GM19099 (cell line): Measurements from ENCODE around the gene PLEKHG2.

Experiments
- POLR2A ChIP-seq: IDR thresholded peaks from 3 replicates; pipeline ENCODE4 v1.6.1; 2011; ENCODE audit warnings: low read depth; ENCODE audit not compliant: insufficient read length; ENCODE audit errors: extremely low read depth

The PLEKHG2 gene, protein sequence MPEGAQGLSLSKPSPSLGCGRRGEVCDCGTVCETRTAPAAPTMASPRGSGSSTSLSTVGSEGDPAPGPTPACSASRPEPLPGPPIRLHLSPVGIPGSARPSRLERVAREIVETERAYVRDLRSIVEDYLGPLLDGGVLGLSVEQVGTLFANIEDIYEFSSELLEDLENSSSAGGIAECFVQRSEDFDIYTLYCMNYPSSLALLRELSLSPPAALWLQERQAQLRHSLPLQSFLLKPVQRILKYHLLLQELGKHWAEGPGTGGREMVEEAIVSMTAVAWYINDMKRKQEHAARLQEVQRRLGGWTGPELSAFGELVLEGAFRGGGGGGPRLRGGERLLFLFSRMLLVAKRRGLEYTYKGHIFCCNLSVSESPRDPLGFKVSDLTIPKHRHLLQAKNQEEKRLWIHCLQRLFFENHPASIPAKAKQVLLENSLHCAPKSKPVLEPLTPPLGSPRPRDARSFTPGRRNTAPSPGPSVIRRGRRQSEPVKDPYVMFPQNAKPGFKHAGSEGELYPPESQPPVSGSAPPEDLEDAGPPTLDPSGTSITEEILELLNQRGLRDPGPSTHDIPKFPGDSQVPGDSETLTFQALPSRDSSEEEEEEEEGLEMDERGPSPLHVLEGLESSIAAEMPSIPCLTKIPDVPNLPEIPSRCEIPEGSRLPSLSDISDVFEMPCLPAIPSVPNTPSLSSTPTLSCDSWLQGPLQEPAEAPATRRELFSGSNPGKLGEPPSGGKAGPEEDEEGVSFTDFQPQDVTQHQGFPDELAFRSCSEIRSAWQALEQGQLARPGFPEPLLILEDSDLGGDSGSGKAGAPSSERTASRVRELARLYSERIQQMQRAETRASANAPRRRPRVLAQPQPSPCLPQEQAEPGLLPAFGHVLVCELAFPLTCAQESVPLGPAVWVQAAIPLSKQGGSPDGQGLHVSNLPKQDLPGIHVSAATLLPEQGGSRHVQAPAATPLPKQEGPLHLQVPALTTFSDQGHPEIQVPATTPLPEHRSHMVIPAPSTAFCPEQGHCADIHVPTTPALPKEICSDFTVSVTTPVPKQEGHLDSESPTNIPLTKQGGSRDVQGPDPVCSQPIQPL (N-terminal part only)

DNA sequence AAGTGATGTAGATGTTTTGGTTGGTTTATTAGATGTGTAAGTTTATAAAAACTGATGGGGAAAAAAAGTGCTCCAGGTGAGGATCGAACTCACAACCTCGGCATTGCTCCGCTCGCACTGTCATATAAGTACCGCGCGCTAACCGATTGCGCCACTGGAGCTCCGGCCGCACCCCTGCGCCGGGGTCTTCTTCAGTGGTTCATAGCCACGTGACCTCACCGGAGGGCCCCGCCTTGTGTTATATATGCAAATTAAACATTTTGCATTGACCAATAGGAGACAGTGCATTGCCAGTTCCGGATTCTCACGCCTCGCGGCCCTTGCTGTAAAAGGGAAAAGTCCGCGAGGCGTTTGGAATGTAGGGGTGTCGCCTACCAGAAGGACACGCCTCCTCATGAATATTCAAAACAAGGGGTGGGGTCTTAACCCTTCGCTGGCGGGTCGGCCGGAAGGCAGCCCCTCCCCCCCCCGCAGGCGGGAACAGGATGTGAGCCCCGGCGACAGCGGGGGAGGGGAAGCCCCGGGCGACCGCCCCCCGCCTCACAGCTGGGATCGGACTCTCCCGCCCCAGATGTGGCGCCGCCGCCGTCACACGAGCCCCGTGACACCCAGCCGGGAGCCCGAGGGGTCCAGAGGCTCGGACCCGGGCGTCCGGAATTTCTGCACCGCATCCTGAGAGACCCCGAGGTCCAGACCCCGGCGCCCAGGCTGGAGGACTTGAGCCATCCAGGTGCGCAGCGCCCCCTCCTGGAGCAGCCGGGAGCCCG is at the start of gene PLEKHG2:
Gene PLEKHG2 (plus strand): TSS at position 570 of the 767 bp plus-strand sequence. CDS start 1,418 bp downstream, outside the sequence.
- peak; percentile 91 for TF ChIP-seq POLR2A

DNA sequence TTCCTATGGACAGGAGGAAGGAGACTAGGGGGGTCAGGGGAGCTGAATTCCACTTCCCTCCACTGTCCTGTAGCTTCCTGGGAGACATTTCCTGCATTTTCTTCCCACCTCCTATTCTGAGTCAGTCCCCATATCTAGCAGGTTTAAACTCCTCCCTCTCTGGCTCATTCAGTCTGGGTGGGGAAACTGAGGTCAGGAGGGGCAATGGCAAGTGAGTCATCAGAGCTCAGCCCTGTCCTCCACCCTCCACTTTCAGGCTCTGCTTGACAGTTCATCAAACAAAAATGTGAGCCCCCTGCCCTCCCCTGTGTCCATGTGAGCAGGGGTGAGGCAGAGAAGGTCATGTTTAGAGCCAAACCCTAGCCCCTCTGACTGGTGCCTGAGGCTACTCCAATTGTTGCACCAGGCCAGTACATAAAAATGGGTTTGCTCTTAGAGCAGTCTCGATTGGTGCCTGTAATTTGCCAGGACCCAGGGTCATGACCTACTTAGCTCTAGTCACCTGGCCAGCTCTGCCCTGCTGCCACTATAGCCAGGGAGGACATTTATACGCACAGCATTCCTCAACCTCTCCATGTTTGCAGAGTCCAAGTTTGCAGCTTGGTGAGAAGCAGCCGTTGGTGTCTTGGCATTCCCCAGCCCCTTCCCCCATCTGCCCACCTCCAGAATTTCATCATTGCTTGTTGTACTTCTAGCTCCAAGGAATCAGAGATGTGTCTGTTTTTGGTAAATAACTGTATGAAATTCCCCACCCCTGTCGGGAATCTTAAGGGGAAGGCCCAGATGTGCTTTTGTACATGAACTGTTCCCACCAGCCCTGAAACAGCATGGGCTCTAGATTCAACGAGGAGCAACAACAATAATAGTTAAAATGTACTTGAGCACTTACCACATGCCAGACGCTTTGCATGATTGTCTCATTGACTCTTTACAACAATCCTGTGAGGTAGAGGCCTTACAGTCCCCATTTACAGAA is 49.5 kb upstream of the PLEKHG2 start:
- TF ChIP-seq POLR2A: no peak

DNA sequence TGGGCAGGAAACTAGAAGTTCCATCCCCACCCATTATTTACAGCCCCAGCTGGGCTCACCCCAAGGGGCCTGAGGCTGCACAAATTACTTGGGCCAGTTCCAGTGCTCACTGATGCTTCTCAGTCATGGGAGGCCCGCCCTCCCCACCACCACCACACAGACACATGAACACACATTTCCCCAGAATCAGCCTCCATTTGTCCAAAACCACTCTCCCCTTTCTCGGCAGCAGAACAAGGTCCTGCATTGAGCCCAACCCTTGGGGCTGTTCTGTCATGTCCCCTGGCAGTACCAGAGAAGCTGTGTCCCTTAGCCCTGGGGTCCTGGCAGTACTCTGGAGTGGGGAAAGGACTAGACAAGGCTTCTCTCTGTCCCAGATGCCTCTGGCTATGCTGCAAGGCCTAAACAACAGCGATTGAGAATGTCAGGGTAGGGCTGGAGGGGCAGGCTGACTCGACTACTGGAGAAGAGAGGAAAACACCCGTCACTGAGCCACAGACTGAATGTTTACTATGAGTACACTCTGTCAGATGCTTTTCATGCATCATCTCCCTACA is 48.5 kb upstream of the PLEKHG2 start:
- TF ChIP-seq POLR2A: no peak

DNA sequence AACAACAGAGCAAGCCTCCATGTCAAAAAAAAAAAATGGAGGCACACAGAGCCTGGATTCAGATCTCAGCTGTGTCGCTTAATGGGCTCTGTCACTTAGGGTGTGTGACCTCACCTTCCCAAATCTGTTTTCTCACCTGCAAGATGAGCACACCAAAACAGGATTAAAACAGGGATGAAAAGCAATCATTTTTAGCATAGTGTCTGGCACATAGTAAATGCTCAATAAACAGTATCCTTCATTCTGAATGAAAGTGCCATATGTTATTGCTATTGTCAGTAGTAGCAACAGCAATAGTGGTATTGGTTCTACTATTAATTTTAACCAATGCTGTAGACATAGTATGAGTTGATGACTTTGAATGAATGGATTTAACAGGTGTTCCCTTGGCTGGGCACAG is 46.9 kb upstream of the PLEKHG2 start:
- TF ChIP-seq POLR2A: no peak

DNA sequence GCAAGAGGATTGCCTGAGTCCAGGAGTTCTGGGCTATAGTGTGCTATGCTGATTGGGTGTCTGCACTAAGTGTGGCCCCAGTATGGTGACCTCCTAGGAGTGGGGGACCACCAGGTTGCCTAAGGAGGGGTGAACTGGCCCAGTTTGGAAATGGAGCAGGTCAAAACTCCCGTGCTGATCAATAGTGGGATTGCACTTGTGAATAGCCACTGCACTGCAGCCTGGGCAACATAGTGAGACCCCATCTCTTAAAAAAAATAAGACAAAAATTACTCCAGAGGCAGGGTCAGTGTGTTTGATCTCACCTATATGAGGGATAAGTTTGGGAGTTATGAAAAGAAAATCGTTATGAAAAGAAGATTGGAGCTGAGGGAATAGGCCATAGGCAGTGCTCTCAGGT is 43.3 kb upstream of the PLEKHG2 start:
- no peak for TF ChIP-seq POLR2A

DNA sequence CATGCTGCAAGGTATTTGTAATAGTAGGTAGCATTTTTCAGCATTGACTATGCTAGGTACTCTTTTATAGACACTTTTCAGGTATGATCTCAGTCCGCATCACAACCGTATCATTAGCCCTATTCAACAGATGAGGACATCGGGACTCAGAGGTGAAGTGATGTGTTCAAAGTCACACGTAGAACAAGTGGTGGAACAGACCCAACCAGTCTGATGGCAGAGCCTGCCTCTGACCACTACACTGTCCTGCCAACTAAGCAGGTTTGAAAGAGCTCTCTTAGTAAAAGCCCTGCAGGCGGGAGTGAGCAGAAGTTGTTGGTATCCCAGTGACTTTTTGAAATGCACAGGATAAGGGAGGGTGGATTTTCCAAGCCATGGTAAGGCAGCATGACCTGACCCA is 41.7 kb upstream of the PLEKHG2 start:
- TF ChIP-seq POLR2A: no peak

DNA sequence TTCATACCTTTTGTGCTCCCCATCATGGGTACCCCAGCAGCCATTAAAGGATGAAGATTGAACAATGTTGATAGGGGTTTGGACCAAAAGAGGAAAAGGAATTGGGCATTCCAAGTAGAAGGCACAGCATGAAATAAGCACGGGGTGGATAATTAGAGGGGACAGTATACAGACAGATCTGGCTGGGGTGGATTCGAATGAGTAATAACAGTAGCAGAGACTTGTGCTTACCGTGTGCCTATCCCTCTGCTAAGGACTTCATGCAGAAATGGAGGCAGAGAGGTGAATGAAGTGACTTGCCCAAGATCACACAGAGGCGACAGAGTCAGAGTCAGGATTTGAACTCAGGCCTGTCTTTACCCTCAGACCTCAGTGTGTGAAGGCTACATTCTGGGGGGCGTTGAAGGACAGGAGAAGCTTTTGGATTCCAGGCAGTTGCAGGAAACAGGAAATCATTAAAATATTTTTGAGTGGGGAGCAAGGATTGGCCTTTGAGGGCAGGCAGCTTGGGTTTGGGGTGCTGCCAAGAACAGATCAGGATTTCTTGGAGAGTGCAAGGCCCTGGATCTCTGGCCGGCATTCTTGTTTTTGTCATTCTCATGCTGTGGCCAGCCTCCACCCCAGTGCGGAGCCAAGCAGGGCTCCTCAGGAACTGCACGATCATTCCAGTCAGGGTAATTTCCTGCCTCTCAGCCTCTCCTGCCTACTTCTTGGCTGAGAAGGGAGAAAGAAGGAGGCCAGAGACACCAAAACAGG is 40.2 kb upstream of the PLEKHG2 start:
- TF ChIP-seq POLR2A: no peak

DNA sequence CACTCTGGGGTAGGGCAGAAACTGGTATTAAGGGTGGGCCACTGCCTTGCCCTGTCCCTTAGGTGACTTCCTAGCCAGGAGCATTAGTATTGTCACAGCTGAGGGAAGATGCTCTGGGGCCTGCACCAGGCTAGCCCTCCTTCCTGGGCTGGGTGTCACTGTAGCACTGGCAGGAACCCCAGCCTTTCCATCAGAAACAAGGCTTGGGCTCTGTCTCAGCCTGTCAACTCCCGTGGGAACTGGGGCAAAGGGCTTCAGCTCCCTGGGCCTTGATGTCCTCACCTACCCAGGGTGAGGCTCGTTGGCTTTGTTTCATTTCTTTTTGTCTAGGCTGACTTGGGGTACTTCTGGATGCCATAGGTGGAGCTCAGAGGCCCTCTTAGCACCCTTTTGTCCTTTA is 39.5 kb upstream of the PLEKHG2 start:
- TF ChIP-seq POLR2A: no peak

DNA sequence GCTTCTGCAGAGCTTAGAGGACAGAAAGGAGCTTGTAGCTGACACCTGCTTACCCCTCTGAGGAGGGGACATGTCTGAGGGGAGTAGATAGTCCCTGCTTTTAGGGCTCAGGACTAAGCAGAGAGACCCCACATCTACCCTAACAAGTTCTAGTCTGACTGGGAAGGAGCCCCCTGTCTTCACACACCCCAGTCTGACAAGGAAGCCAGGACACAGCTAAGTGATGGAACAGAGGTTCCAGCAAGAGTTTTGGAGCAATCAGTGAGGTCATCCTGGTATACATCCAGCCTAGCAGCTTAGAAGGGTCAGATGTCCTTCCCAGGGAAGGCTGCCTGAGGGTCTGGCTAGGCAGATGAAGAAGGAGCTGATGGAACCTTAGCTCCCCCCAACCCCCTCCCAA is 36.5 kb upstream of the PLEKHG2 start:
- no peak for TF ChIP-seq POLR2A

DNA sequence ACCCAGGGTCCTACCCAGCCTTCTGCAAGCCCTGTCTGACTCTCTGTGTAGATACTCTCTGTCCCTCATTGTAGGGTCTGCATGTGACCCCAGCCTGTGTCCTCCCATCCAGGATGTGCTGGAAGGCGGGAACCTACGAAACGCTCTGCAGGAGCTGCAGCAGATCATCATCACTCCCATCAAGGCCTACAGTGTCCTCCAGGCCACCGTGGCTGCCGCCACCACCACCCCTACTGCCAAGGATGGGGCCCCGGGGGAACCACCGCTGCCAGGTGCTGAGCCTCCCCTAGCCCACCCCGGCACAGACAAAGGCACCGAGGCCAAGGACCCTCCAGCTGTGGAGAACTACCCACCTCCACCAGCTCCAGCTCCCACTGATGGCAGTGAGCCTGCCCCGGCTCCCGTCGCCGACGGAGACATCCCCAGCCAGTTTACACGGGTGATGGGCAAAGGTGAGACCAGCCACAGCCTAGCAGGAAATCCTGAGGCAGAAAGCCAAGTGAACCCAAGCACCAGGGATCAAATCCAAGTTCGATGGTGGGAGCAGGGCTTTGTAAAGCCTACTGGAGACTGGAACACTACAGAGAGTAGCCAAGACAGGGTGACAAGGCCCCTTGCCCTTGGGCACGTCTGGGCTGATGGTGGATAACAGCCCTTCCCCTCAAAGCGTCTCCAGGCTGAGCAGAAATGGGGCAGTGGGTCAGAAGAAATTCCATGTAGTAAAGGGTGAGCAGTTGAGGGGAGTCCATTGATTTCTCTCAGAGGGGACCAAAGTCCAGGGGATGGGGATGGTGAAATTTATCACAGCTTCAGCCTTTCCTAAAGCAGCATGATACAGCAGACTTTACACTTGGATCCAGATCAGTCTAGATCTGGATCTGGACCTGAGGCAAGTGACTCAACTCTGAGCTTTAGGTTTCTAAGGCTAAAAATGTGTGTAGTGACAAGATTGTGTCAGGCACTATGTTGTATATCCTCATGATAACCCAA is 34.8 kb upstream of the PLEKHG2 start:
- TF ChIP-seq POLR2A: no peak

DNA sequence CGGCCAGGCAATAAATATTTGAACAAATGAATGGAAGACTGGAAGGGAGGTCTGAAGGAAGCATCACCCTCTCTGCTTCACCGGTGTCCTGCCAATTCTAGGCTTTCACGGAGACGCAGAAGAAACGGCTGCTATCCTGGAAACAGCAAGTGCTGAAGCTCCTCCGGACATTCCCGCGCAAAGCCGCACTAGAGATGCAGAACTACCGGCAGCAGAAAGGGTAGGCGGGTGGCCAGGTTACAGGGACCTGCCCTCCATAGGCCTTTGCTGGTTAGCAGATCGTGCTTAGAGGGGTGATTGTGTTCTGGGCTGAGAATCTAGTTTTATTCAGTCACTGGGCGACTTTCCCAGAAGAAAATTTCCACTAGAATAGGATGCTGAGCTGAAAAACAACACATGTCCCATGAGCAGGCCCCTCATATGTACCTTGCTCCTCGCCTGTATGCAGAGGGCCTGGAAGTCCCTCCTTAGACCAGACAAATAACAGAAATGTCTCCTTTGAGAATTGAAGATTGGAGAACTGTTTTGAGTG is 32.5 kb upstream of the PLEKHG2 start:
- TF ChIP-seq POLR2A: no peak
